ENCODE data around the gene ERP44. TPM values are rescaled to one million over a fixed set of nuclear protein-coding genes. Genes with fewer than 3 reads are reported as not detected.
A peak's percentile ranks its signal among the peaks of the same experiment; 100 is the strongest.
"Not testable (repeated sequence)": the region's sequence is repeated elsewhere in the genome, so short reads cannot be mapped to it uniquely, and the experiment has no call there.

Gene ERP44
- total RNA-seq, 1 donor from 2014 or later: 15.9 TPM

DNA sequence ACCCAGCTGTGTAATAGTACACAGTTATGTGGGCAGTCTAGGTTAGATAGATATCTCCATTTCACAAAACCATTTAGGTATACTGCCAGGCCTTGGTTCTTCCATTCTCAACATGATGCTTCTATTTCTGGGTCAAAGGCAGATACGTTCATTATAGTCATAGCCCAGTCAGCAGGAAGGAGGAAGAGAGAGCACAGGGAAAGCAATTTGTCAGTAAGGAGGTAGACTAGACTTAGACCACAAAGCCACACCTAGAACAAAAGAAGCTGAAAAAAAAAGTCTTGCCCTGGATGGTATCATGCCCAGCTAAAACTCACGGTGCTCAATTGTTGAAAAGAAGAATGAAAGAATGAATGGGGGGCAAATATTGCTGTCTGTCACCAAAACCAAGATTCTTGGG is 7.8 kb upstream of the ERP44 start:
- intact Hi-C loops (cut with DNase I): no loop called here
- DNase-seq (ENCODE audit: missing footprints): no peak
- no peak for ATAC-seq

DNA sequence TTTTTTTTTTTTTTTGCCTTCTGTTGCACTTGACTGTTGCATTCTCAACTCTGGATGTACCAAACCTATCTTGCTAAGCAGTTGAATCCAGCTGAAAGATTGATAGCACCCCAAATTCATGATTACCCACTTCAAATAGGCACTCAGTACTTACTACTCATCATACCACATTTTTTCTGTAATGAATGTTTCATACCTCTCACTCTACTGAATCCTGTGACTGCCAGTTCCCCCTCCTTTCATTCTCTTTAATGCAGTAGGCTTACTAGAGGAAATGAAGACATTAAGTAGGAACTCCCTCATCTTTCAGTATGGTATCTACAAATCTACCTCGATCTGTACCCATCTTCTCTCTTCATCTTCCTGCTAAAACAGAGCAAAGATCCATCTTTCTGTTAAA is 7.1 kb upstream of the ERP44 start:
- ATAC-seq (no peak), DNase-seq (ENCODE audit: missing footprints) (no peak)
- intact Hi-C loops (cut with DNase I): no loop called here

GRCh38 chr9:100104314-100104713 is 5.5 kb upstream of the ERP44 start:
- intact Hi-C loops (cut with DNase I): no loop called here
- DNase-seq (ENCODE audit: missing footprints): no peak
- ATAC-seq: no peak

DNA sequence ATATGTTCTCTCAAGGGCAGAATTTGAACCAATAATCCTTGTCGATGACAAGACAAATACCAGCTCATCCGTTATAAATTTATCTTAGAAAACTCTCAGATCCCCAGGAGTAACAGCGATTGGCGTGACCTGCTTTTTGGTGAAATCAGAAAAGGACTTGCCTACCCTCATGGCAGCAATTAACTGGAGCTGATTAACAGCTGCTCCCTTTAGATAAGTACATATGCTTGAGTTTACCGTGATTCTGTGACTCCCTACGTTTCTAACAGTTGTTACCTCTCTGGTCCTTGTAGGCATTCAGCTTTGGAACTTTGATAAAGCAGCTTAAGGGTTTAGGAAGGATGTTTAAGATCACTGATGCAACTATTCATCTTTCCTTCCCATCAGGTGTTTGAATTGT is 2.8 kb upstream of the ERP44 start:
- intact Hi-C loops (cut with DNase I): no loop called here
- ATAC-seq: no peak
- no peak for DNase-seq (ENCODE audit: missing footprints)

GRCh38 chr9:100100146-100100667 is 1.4 kb upstream of the ERP44 start:
- intact Hi-C loops (cut with DNase I): no loop called here
- no peak for ATAC-seq
- DNase-seq (ENCODE audit: missing footprints): no peak

DNA sequence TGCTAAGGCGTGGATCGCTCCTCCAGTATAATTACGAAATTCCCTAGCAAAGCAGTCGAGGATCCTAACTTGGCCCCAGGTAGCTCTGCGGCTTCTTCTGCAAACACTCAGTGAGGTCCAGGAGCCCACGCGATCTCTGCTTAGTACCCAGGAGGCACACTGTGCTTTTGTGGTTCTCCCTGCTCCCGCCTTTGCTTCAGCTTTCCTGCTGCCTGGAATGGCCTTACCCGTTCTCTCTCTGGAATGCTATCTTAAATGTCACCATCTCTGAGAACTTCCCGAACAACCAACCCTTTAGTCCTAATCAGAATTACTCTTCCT is 882 bp upstream of the ERP44 start:
- intact Hi-C loops (cut with DNase I): no loop called here
- peak; percentile 3 for ATAC-seq
- no peak for DNase-seq (ENCODE audit: missing footprints)

DNA sequence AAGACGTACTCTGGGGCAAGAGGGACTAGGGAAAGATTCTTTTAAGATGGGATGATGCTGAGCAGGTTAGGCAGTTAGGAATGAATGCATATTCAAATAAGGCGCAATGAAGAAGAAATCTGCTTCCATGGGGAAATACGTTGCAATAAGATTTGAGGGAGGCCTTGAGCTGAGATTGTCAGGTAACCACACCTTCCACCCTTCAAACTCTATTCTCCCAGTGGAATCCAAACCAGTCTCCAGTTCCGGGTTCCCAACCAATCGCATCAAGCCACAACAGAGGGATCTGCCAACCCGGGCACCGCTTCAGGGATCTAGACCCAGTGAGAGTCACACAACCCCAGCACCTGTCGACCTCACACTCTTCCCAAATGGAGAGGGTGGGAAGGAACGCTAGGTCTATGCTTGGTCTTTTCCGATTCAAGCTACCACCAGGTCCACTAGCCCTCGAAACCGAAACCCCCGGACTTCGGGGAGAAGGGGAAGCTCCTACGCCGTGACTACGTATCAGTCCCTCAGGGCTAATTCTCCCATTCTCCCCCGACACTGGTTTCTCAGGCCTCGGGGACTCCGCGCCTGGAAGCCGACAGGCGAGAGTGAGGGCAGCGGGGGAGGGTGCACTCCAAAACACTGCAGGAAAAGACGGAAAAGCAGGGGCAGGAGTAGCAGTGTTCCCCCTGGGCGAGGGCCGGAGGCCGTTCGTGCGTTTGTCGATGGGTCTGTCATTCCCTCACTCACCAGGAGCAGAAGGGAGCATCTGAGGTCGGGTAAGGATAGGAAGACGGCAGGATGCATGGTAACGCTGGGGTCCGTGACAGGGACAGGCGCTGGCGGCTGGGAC is 534 bp downstream of the ERP44 start:
- intact Hi-C loops (cut with DNase I): no loop called here
- peak; percentile 0 for ATAC-seq
- peak; percentile 59 for DNase-seq (ENCODE audit: missing footprints)

- DNase-seq (ENCODE audit: missing footprints) (no peak), ATAC-seq (no peak)
- intact Hi-C loops (cut with DNase I): no loop called here
These were observed 2.4 kb downstream of the ERP44 start for GRCh38 chr9:100096378-100096916.

- intact Hi-C loops (cut with DNase I): not testable (repeated sequence)
These were observed 4.4 kb downstream of the ERP44 start for GRCh38 chr9:100094411-100094810.

DNA sequence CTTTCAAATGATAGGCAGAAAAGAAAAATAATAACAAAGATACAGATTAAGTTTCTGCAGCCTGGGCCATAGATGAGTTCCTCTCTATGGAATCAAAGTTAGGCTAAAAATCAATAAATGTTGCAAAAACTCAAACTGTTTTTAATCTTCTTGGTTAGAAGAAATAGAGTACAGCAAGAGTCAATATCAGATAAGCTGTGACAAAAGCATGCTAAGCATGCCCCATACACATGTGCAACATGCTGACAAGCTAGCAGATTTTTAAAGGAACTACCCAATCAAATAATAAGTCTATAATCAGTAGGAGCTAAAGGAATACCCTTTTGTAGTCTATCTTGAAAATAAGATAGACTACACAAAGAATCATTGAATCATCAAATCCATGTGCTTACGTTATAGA is 6.7 kb downstream of the ERP44 start:
- intact Hi-C loops (cut with DNase I): no loop called here
- ATAC-seq: no peak

More at GRCh38 chr9:100094411-100094810, 4.4 kb downstream of the ERP44 start:
- ATAC-seq; DNase-seq (ENCODE audit: missing footprints): not testable (repeated sequence)

GRCh38 chr9:100091650-100092049 is 7.2 kb downstream of the ERP44 start:
- ATAC-seq: no peak
- intact Hi-C loops (cut with DNase I): no loop called here
- no peak for DNase-seq (ENCODE audit: missing footprints)

More for the DNA sequence above, 6.7 kb downstream of the ERP44 start:
- DNase-seq (ENCODE audit: missing footprints): no peak

- no peak for DNase-seq (ENCODE audit: missing footprints)
- intact Hi-C loops (cut with DNase I): no loop called here
These were observed 7.9 kb downstream of the ERP44 start for GRCh38 chr9:100090880-100091279.

GRCh38 chr9:100088202-100088601 is 10.6 kb downstream of the ERP44 start:
- intact Hi-C loops (cut with DNase I): no loop called here
- no peak for DNase-seq (ENCODE audit: missing footprints)
- ATAC-seq: no peak

More at GRCh38 chr9:100090880-100091279, 7.9 kb downstream of the ERP44 start:
- ATAC-seq: no peak

- DNase-seq (ENCODE audit: missing footprints) (no peak), ATAC-seq (no peak)
- intact Hi-C loops (cut with DNase I): no loop called here
These were observed 11.6 kb downstream of the ERP44 start for GRCh38 chr9:100087218-100087617.

GRCh38 chr9:100086097-100086635 is 12.6 kb downstream of the ERP44 start:
- no peak for ATAC-seq
- intact Hi-C loops (cut with DNase I): no loop called here
- no peak for DNase-seq (ENCODE audit: missing footprints)

DNA sequence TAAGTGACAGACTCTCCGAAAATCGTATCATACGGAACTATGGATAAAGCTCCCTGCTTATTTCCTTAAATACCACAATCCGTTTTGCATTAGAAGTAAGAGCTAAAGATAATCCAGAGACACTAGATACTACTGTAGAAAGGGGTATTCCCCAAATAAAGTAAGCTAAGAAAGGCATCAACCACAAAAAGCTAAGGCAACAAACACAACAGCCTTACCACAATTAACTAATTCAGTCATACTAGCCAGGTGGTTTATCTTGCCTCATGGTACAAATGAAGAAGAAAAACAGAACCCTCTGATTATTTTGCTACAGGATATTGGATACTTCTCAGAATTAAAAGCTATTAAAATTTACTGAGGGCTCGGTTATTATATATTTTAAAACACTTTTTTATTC is 14.1 kb downstream of the ERP44 start:
- ATAC-seq (no peak), DNase-seq (ENCODE audit: missing footprints) (no peak)
- intact Hi-C loops (cut with DNase I): no loop called here

DNA sequence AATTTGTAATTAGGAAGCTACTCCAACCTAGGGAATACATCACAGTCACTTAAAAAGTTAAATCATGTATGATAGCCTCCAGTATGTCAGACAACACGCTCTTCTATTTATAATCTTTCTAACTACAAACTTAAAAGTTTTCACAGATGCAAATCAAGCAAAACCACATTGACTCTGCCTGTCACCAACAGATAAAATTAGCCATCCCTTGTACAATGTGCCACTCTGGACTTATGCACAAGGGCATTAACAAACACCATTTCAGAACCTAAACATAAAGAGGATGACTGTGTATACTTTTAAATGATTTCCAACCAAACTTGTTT is 14.7 kb downstream of the ERP44 start:
- no peak for ATAC-seq
- intact Hi-C loops (cut with DNase I): no loop called here

GRCh38 chr9:100083448-100084127 is 15.2 kb downstream of the ERP44 start:
- no peak for ATAC-seq
- DNase-seq (ENCODE audit: missing footprints): no peak
- intact Hi-C loops (cut with DNase I): no loop called here

More for the DNA sequence above, 14.7 kb downstream of the ERP44 start:
- DNase-seq (ENCODE audit: missing footprints): no peak

GRCh38 chr9:100082782-100083181 is 16.0 kb downstream of the ERP44 start:
- no peak for ATAC-seq
- no peak for DNase-seq (ENCODE audit: missing footprints)
- intact Hi-C loops (cut with DNase I): no loop called here

- intact Hi-C loops (cut with DNase I); DNase-seq (ENCODE audit: missing footprints); ATAC-seq: not testable (repeated sequence)
These were observed 22.5 kb downstream of the ERP44 start for GRCh38 chr9:100076256-100076655.
